GM19025 (cell line): Measurements from ENCODE around the gene SUB1.
"Not testable (repeated sequence)": the region's sequence is repeated elsewhere in the genome, so short reads cannot be mapped to it uniquely, and the experiment has no call there.

Experiments used
- ATAC-seq: cut with Tn5 transposase; IDR thresholded peaks from one replicate; pipeline ENCODE4 v1.9.1; 2021; ENCODE audit warnings: mild to moderate bottlenecking, low read depth, moderate library complexity; ENCODE audit not compliant: unreplicated experiment

The SUB1 gene

DNA sequence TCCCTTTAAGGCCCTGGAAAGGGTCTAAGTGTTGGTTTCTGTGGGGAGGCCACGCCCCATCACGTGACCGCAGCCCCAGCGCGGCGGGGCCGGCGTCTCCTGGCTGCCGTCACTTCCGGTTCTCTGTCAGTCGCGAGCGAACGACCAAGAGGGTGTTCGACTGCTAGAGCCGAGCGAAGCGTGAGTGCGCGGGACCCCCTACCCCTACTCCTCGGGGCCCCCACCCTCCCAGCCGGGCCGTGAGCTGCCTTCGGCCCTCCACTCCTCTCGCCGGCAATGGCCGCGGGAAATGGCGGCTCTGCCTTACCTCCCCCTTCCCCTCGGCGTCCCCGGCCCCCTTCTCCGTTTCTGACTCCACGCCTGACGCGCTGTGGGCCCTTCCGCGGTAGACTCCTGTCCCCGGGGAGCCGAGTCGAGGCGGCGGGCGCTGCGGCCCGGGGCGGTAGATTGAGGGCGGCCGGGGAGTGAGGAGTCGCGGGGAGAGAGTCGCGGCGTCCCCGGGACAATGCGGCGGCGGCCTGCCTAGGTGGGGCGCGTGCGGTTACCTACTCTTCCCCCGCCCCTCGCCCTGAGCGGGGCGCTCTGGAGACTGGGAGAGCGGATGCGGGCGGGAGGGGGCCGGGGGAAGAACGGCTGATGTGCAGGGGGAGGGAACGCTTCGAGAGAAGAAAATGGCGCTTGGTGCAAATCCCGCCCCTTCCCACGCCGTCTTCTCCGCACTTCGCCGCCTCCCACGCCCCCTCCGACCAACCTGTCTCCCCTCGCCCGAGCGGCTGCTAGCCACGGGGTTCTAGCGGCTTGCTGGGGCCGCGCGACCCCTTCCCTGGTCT is at the start of gene SUB1:
Gene SUB1, plus strand, starts transcription at position 112 of the 830 bp plus-strand sequence. CDS start 2,956 bp downstream, outside the sequence.
- ATAC-seq, result peak; percentile 46

DNA sequence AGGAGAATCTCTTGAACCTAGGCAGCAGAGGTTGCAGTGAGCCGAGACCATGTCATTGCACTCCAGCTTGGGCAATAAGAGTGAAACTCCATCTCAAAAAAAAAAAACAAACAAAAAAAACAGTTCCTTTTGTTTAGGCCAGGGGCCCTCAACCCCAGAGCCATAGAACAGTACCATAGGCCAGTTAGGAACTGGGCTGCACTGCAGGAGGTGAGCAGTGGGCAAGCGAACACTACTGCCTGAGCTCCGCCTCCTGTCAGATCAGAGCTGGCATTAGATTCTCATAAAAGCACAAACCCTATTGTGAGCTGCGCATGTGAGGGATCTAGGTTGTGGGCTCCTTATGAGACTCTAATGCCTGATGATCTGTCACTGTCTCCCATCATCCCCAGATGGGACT is 49.1 kb upstream of the SUB1 start:
- ATAC-seq, result no peak

DNA sequence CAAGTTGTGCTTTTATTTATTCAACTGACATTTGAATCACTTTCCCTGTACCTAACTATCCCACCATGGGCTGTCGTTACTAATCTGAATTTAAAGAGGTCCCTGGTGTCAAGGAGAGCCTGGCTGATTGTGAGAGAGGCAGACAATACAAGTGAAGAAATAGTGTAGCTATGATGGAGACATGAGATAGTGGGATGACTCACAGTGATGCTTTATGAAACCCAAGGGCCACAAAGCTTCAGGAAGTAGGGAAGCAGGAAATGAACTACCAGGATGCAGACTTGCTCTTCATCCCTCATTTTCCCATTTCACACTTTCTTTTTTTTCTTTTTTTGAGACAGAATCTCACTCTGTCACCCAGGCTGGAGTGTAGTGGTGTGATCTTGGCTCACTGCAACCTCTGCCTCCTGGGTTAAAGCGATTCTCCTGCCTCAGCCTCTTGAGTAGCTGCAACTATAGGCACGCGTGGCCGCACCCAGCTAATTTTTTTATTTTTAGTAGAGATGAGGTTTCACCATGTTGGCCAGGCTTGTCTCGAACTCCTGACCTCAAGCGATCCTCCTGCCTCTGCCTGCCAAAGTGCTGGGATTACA is 47.8 kb upstream of the SUB1 start:
- ATAC-seq, result peak; percentile 7

DNA sequence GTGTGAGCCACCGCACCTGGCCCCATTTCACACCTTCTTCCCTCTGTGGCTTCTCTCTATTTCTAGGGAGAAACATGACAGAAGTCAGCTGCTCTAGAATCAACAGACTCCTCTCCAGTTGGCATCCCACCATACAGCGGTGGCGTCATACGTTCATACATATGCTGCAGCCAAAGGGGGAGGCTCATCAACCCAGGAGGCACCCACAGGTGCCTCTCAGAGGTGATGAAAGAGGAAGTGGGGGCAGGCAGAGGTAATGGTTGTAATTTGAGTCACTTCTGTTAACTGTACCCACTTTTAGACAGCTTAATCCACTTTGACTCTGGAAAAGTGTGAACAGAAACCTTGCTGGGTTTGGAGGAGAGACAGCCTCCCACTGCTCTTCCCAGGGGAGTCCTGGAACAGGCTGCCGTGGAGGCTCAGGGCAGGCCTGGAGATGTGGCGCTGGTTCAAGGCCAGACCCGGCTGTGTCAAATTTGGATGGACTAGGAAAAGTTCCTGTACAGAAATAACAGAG is 47.3 kb upstream of the SUB1 start:
- peak; percentile 71 for ATAC-seq

DNA sequence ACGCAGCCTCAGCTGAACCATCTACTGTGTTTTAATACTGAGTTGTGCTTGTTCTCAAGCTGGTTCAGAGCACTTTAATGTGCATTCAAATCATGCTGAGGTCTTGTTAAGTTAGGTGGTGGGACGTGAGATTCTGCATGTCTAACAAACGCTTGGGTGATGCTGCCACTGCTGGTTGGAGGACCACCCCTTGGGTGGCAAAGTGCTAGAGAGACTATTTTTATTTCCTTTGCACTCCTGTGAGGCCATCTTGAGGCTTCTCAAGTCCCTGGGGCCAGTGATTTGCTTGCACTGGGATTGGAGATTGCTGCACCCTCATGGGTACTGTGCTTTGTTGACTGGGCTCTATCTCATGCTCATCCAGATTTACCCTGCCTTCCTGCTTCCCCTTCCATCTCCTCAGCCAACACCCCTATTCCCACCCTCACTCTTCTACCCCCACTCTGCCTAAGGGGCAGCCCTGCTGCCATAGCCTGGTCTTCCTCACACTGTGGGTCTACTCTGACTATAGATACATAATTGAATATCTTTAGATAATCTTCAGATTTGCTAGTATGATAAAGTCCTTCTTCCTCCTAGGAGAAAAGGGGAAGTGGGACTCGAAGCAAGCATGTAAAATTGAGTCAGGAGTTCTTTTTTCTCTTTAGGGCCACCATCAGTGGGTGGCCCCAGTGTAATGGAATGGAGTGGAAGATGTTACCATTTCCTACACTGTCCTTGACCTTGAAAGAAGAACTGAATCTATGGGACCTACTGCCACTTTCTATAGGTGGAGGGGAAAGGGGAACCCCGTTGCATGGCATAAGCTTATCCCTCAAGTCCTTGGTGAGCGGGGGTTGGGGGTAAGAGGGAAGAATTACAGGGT is 45.1 kb upstream of the SUB1 start:
- ATAC-seq, result no peak

DNA sequence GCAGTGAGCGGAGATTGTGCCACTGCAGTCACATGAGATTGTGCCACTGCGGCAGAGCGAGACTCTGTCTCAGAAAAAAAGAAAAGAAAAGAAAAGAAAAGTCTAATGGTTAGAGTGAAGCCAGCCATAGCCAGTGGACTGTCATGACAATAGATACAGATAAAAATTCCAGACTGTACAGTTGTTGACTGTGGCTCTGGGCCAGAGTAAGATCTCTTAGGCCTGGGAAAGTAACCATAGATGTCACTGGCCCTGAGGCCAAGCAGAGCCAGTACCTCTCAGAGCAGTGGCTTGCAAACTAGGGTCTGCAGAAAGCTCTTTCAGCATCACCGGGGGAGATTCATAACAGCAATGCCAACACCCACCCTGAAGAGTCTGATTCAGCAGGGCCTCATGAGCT is 44.1 kb upstream of the SUB1 start:
- no peak for ATAC-seq

DNA sequence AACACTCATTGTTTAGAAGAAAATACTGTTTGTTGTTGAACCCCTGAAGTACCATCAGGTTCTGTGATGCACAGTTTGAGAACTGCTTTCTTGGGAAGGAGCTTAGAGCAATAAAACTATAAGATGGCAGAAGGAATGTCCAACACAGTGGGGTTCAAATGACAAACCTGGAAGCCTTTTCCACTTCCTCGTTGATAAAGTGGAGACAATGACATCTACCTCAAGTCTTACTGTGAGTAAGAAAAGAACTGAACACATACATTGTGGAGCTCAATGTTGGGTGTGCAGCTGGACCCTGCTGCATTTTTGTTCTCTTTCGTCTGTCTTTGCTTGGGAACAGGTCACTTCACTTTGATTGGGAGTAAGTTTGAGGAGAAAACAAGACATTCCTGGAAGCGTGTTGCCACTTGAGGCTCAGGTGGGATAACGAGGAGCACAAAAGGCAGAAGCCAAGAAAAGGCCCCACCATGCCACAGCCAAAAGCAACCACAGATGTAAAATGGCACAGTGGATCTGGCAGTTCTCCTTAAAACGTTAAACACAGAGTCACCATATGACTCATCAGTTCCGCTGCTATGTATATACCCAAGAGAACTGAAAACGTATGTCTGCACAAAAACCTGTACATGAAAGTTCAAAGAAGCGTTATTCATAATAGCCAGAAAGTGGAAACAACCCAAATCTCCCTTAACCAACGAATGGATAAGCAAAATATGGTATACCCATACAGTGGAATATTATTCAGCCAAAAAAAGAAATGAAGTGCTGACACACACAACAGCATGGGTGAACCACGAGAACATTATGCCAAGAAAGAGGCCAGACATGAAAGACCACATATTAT is 42.9 kb upstream of the SUB1 start:
- peak; percentile 65 for ATAC-seq

DNA sequence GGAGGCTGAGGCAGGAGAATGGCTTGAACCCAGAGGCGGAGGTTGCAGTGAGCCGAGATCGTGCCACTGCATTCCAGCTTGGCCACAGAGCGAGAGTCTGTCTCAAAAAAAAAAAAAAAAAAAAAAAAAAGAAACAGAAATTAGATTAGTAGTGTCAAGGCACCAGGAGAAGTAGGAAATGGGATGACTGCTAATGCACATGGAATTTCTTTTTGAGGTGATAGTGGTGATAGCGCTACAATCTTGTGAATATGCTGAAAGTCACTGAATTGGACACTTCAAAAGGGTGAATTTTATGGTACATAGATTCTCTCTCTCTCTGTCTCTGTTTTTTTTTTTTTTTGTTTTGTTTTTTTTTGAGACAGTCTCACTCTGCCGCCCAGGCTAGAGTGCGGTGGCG is 42.1 kb upstream of the SUB1 start:
- no peak for ATAC-seq

DNA sequence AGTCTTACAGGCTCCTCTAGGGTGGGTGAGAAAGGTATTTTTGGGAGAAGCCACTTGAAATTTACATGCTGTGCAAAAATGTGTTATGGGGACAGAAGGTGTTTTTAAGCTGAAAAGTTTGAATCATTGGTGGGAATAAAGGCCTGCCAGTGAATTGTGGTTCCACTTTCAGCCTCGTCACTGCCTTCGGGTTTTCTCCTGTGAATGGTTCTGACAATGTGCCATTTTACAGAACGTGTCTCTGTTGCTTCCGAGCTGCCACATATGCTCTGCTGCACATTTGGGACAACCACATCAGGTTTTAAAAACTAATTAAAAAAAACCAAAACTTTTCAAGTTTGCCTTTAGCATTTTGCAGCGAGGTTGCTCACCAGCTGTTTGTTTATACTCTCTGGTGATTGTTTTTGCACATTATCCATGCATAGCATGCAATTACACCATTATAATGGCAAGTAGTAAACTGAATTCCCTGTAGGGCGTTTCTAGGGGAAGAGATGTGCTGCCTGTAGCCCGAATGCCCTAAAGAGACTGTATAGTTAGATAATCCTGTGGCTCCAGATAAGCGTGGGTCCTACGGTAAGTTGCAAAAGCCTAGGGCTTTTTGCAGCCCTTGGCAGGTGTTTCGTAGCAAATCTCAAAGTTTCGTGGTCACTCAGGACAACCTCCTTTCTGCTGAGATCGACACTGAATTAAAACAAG is 40.1 kb upstream of the SUB1 start:
- ATAC-seq, result no peak

DNA sequence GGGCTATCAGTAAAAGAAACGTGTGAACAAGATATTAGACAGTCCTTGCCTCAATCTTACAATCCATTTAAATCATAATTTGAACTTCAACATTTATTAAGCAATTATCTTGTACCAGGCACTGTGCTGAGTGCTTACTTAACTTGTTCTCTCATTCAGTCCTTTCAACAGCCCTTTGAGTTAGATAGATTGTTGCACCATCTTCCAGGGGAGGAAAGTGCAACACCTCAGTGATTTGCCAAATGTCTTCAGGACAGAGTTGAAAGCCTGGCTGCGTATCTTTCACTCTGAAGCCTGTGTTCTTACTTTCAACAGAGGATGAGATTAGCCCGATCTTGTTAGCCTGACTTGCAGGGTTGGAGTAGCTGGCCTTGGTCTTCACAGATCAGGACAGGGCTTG is 34.2 kb upstream of the SUB1 start:
- no peak for ATAC-seq

DNA sequence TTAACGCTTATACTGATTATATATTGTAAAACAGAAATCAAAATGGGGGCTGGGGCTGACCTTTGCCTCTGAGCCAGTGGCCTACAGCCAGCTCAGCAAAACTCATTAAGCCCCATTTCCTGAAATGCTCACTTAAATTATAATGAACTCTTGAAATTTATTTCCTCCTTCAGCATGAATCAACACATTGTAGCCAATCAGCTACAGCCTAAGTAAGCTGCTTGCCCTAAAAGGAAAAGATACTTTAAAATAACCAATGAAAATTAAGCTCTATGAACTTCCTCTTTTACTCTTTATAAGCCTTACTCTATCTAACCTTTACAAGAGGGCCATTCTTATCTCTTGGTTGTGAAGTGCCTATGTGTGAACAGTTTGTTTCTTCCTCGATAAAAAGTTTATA is 33.5 kb upstream of the SUB1 start:
- no peak for ATAC-seq

DNA sequence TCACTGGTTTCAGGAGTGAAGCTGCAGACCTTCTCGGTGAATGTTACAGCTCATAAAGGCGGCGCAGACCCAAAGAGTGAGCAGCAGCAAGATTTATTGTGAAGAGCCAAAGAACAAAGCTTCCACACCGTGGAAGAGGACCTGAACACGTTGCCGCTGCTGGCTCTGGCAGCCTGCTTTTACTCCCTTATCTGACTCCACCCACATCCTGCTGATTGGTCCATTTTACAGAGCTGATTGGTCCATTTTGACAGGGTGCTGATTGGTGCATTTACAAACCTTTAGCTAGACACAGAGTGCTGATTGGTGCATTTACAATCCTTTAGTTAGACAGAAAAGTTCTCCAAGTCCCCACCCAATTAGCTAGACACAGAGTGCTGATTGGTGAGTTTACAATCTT is 32.9 kb upstream of the SUB1 start:
- ATAC-seq, result not testable (repeated sequence)

DNA sequence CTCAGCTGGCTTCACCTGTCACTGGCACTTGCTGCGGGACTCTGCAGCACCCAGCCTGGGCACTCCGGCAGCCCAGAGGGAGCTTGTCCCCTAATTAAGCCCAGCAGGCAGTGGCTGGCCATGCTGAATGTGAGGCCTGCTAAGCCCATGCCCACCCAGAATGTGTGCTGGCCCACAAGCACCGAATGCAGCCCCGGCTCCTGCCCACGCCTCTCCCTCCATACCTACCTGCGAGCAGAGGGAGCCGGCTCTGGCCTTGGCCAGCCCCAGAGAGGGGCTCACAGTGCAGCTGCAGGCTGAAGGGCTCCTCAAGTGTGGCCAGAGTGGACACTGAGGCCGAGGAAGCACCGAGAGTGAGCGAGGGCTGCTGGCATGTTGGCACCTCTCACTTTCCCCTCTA is 32.4 kb upstream of the SUB1 start:
- no peak for ATAC-seq

DNA sequence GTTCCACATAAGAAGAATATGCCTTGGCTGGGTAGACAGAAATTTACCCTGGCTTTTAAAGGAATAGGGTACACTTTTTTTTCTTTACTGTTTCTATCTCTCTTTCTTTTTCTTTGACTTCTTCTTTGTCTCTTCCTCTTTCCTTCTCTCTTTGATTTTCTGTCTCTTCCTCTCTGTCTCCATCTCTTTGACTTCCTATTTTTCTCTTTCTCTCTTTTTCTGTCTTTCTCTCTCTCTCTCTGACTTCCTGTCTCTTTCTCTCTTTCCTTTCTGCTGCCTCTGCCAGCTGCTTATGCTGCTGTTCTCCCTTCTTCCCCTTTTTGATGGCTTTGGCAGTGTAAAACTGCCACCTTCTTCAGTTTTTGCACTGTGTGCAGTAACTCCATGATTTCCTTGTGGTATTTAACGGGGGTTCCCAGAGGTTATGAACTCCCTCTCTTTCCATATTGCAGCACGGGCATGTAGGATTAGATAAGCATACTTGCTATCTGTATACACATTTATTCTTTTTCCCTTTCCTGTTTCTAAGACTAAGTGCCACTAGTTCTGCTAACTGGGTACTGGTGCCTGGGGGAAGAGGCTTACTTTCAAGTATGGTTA is 31.1 kb upstream of the SUB1 start:
- not testable (repeated sequence) for ATAC-seq

DNA sequence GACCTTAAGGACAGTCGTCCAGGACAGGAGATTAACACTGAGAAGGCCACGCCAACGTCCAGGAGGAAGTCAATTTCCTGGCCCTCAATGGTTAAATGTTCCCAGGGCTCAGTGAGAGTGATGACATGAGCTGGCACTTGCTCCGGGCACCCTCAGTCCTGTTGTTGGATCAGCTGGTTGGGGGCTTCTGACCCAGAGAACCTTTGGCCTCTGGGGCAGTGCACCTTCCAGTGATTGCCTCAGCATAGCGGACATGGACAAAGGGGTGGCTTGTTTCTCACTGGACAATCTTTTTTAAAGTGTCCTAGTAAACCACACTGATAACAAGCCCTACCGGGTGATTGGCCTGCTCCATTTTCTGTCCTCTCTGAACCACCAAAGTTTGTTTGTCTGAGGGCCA is 28.8 kb upstream of the SUB1 start:
- not testable (repeated sequence) for ATAC-seq

DNA sequence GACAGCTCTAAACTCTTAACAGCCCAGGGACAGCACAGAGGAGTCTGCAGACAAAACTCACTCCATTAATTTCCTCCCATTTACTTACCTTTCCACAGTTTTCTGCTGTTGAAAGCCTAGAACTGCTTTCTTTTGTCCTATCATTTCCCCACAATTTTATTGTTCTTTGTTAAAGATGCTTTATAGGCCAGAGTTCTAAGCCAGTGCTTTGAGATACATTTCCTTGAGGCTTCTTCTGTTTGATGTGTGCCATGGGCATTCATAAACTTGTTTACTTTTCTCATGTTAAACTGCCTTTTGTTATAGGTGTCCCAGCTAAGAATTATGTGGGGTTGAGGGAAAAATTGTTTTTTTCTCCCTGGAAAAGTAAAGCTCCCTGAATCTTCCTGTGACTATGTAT is 25.9 kb upstream of the SUB1 start:
- no peak for ATAC-seq

DNA sequence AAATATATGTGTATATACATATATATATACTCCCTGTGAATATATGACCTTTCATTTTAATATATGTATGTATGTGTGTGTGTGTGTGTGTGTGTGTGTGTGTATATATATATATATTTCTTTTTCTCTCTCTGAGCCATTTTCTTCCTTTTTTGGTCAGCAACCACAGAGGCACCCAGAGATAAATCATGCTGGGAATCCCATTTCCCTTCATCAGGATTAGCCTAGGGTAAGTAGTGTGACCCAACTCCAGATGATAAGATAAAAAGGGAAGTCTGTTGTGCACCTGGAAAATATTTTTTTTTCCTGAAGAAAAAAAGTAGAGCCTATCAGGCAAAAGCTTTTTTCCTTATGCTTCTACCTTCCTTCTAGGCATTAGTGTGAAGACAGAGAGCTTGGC is 25.4 kb upstream of the SUB1 start:
- ATAC-seq, result no peak

DNA sequence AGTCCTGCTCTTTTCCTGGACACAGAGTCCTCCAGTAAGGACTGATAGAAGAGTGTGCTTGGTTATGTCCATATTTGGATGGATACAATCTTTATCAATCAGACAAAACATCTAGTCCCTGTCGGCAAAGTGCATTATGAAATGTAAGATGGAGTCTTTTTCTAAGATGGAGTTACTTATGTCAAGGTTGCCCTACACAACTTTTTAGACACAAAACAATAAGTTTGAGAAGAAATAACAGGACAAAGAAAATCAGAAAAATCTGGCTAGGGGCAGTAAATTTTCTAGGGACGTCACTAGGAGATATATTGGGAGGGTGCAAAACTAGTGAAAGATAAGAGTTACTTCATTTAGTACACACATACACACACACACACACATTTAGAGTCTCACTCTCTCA is 23.3 kb upstream of the SUB1 start:
- ATAC-seq, result no peak

DNA sequence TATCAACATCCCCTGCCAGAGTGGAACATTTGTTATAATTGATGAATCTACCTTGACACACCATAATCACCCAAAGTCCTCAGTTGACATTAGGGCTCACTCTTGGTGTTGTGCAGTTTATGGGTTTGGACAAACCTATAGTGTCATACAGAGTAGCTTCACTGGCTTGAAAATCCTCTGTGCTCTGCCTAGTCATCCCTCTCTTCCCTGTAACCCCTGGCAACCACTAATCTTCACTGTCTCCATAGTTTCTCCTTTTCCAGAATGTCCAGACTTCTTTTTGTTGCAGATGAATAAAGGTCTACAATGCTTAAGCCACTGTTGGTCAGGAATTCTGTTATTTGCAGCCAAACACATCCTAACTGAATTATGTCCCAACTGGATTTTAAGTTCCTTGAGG is 22.5 kb upstream of the SUB1 start:
- ATAC-seq, result no peak
